ENCODE measurements around the gene TMX1. TPM values are rescaled to one million over a fixed set of nuclear protein-coding genes. Genes with fewer than 3 reads are reported as not detected.

The TMX1 gene
- total RNA-seq, 4 donors from 2014 or later = 35.9 to 44.6 (median 43.0) TPM

- intact Hi-C loops (cut with DNase I) = no loop called here
- no peak for TF ChIP-seq POLR2A (IDR thresholded peaks at IDR 0.05)
- TF ChIP-seq CTCF (IDR thresholded peaks at IDR 0.05) = no peak
- 81 to 91% methylated on average over 2 of the region's 2 CpGs for WGBS, 2 donors
- no peak overlapping the region for H3K27ac ChIP-seq
- no peaks in the 10 kb centered on the region for H3K27me3 ChIP-seq
- no peaks in the 10 kb centered on the region for H3K9me3 ChIP-seq
- H3K4me3 ChIP-seq (replicated peaks in 1 of 3) = no peak overlapping the region
- DNase-seq = no peak
- no peaks in the 10 kb centered on the region for H3K4me1 ChIP-seq
- no peaks in the 10 kb centered on the region for H3K36me3 ChIP-seq
Observed at GRCh38 chr14:51225751-51226150, 14.3 kb upstream of the TMX1 start.

DNA sequence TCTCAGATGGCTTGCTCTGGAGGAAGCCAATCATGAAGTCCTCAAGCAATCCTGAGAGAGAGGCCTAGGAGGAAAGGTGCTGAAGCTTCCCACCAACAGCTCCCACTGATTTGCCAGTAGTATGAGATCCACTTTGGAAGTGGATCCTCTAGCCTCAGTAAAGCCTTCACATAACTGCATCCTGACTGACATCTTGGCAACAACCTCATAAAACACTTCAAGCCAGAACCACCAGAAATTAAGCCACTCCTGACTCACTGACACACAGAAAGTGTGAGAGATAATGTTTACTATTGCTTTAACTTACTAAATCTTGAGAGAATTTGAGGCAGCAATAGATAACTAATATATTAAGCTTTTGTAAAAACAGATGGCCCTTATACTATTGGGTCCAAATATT, 11.7 kb upstream of the TMX1 start:
- Histone ChIP-seq H3K4me1 (peaks cover 0 to 7% of the 10 kb centered on the region in 2 donors), H3K27me3 (no peaks in the 10 kb centered on the region), H3K27ac (no peak overlapping the region), H3K4me3 (replicated peaks in 1 of 3) (no peak overlapping the region), H3K9me3 (no peaks in the 10 kb centered on the region), H3K36me3 (no peaks in the 10 kb centered on the region)
- no peak for TF ChIP-seq POLR2A (IDR thresholded peaks at IDR 0.05)
- no peak for TF ChIP-seq CTCF (IDR thresholded peaks at IDR 0.05)
- no peak for DNase-seq
- intact Hi-C loops (cut with DNase I) = no loop called here

DNA sequence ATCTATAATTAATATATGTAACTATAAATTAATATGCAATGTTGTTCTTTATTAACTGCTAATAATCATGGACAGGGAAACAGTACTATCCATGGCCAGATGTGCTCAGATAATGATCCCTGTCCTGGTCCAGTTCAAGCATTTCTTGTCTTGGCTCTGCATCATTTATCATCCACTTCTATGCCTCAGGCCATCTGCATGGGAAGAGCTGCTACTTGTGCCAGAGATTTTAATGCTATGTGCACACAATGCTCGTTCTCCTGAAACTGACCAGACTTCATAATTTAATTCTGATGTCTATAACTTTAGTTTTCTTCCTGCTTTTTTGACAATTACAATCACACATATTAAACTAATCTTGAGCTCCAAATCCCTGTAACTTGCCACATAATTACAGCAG, 11.2 kb upstream of the TMX1 start:
- Histone ChIP-seq H3K4me1 (peaks cover 0 to 7% of the 10 kb centered on the region in 2 donors), H3K27ac (no peak overlapping the region), H3K27me3 (no peaks in the 10 kb centered on the region), H3K9me3 (no peaks in the 10 kb centered on the region), H3K4me3 (replicated peaks in 1 of 3) (no peak overlapping the region), H3K36me3 (no peaks in the 10 kb centered on the region)
- intact Hi-C loops (cut with DNase I) = no loop called here
- DNase-seq = no peak
- 80 to 82% methylated on average over 1 of the region's 1 CpG for WGBS, 2 donors
- TF ChIP-seq POLR2A (IDR thresholded peaks at IDR 0.05) = no peak
- TF ChIP-seq CTCF (IDR thresholded peaks at IDR 0.05) = no peak

DNA sequence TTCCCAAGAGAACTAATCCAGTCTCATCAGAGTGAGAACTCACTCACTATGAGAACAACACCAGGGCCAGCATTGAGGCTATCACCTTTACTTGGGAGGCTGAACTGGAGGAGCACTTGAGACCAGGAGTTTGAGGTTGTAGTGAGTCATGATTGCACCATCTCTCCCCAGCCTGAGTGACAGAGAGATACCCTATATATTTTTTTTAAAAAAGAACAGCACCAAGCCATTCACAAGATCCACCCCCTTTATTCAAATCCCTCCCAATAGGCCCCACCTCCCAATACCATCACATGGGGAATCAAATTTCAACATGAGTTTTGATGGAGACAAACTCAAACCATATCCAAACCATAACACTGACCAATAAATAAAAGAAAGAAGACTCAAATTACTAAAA, 3.7 kb upstream of the TMX1 start:
- peaks cover 2 to 11% of the 10 kb centered on the region in 2 donors for H3K4me1 ChIP-seq
- H3K27ac ChIP-seq = no peak overlapping the region
- intact Hi-C loops (cut with DNase I) = no loop called here
- H3K4me3 ChIP-seq (replicated peaks in 1 of 3) = no peak overlapping the region
- DNase-seq = no peak
- TF ChIP-seq POLR2A (IDR thresholded peaks at IDR 0.05) (no peak), CTCF (IDR thresholded peaks at IDR 0.05) (no peak)
- no peaks in the 10 kb centered on the region for H3K27me3 ChIP-seq
- H3K36me3 ChIP-seq = no peaks in the 10 kb centered on the region
- H3K9me3 ChIP-seq = no peaks in the 10 kb centered on the region

GRCh38 chr14:51240804-51241380, 845 bp downstream of the TMX1 start:
- Histone ChIP-seq H3K36me3 (no peaks in the 10 kb centered on the region), H3K27ac (peak overlapping the region in 2 of 3 donors; percentile 57 to 73), H3K4me1 (peaks cover 5 to 12% of the 10 kb centered on the region in 2 donors), H3K27me3 (no peaks in the 10 kb centered on the region), H3K9me3 (no peaks in the 10 kb centered on the region), H3K4me3 (replicated peaks in 1 of 3) (peak overlapping the region; percentile 41 to 97 (median 97))
- TF ChIP-seq CTCF (IDR thresholded peaks at IDR 0.05) = no peak
- TF ChIP-seq POLR2A (IDR thresholded peaks at IDR 0.05) = no peak
- intact Hi-C loops (cut with DNase I) = no loop called here
- DNase-seq = no peak
- WGBS, 2 donors = 19% methylated on average over 10 of the region's 10 CpGs
